PC-9 (cell line): ENCODE measurements around the gene DEPP1. TPM values are rescaled to one million over a fixed set of nuclear protein-coding genes. Genes with fewer than 3 reads are reported as not detected.
A peak's percentile ranks its signal among the peaks of the same experiment; 100 is the strongest.

Source experiments
- BruUV-seq: library from RNA; stranded (reverse); fragments of 400-500 nt; replicated peaks from 2 replicates; lab custom pipeline; 2021; lab: Mats Ljungman, UMichigan
- CTCF ChIA-PET: fragments of 300-600 bp; sonication (Branson Sonifier 250); formaldehyde crosslinking; loops from one replicate; lab custom pipeline; 2022; ENCODE audit warnings: antibody characterized with exemption; lab: Charles Lee
- POLR2A ChIA-PET: fragments of 300-600 bp; sonication (Branson Sonifier 250); formaldehyde crosslinking; loops from one replicate; lab custom pipeline; 2022; ENCODE audit warnings: antibody characterized with exemption; ENCODE audit not compliant: unreplicated experiment; lab: Charles Lee
- DNase-seq, 2 experiments: peaks; one replicate each; pipeline versions ENCODE4 v3.0.0 to v3.0.0-alpha.2; 2015 to 2022; ENCODE audit warnings: mixed read lengths in 1 of 2
- H2AFZ ChIP-seq: fragments of 200-600 bp; sonication (generic); 2 replicates; pipeline ENCODE4 v1.8.1; 2017; ENCODE audit warnings: antibody characterized with exemption
- H3F3A ChIP-seq: fragments of 200-600 bp; sonication (generic); 2 replicates; pipeline ENCODE4 v1.8.1; 2017; ENCODE audit warnings: antibody characterized with exemption, mild to moderate bottlenecking, low read depth; ENCODE audit not compliant: insufficient read depth
- H3K27ac ChIP-seq: fragments of 200-600 bp; sonication (generic); 2 replicates; pipeline ENCODE4 v1.6.1; 2016; ENCODE audit warnings: mixed run types
- H3K27me3 ChIP-seq: fragments of 200-600 bp; sonication (generic); 2 replicates; pipeline ENCODE4 v1.6.1; 2016; ENCODE audit warnings: low read depth, mixed run types; ENCODE audit not compliant: insufficient read depth
- H3K36me3 ChIP-seq: fragments of 200-600 bp; sonication (generic); 2 replicates; pipeline ENCODE4 v1.6.1; 2016; ENCODE audit warnings: low read depth, mixed run types
- H3K4me1 ChIP-seq: fragments of 200-600 bp; sonication (generic); replicated peaks from 2 replicates; pipeline ENCODE4 v1.6.1; 2016; ENCODE audit warnings: mixed run types; ENCODE audit not compliant: insufficient read depth
- H3K4me2 ChIP-seq: fragments of 200-600 bp; sonication (generic); 2 replicates; pipeline ENCODE4 v1.6.1; 2017; ENCODE audit warnings: mixed run types
- H3K4me3 ChIP-seq: fragments of 200-600 bp; sonication (generic); 2 replicates; pipeline ENCODE4 v1.6.1; 2016; ENCODE audit warnings: mixed run types
- H3K79me2 ChIP-seq: fragments of 200-600 bp; sonication (generic); 2 replicates; pipeline ENCODE4 v1.6.1; 2017; ENCODE audit warnings: low read depth, mixed run types
- H3K9me2 ChIP-seq: fragments of 200-600 bp; sonication (generic); 2 replicates; pipeline ENCODE4 v1.8.1; 2017; ENCODE audit warnings: mild to moderate bottlenecking; ENCODE audit not compliant: insufficient read depth
- H3K9me3 ChIP-seq: fragments of 200-600 bp; sonication (generic); 2 replicates; pipeline ENCODE4 v1.8.1; 2016; ENCODE audit warnings: low read depth; ENCODE audit not compliant: insufficient read depth
- H4K20me1 ChIP-seq: fragments of 200-600 bp; sonication (generic); 2 replicates; pipeline ENCODE4 v1.8.1; 2017; ENCODE audit not compliant: insufficient read depth
- CTCF ChIP-seq: fragments of 200-600 bp; sonication (generic); conservative IDR thresholded peaks from 2 replicates; pipeline ENCODE4 v1.6.1; 2017; ENCODE audit warnings: mixed run types, antibody characterized with exemption, mild to moderate bottlenecking, moderate library complexity
- EZH2 ChIP-seq: fragments of 200-600 bp; sonication (generic); IDR thresholded peaks from 2 replicates; pipeline ENCODE4 v1.8.0; 2017; ENCODE audit warnings: antibody characterized with exemption, low read depth
- intact Hi-C: fragments of 100-400 bp; cut with micrococcal nuclease; formaldehyde crosslinking; loops from one replicate; pipeline ENCODE4 v1.10.0; 2022; ENCODE audit not compliant: unreplicated experiment
- total RNA-seq: library from RNA; stranded (reverse); gene quantifications from 2 replicates; pipeline ENCODE4 v1.2.3, GENCODE V29; 2021

Gene DEPP1
- total RNA-seq, 1 experiment from 2014 or later = 13.2 TPM

- no peaks in the 10 kb centered on the region for H3K27me3 ChIP-seq
- H2AFZ ChIP-seq = peak overlapping the region; percentile 53; the same call in 1 of the 2 replicates
- no peaks in the 10 kb centered on the region for H3K9me3 ChIP-seq
- peaks cover 48% of the 10 kb centered on the region for H3K4me1 ChIP-seq
- ChIA-PET CTCF (interaction anchor here (0.8 kb wide), 1 partner anchor 19 kb away, joined by 5 read pairs; no protein-coding TSS in a partner anchor), POLR2A (interaction anchor here (1.0 kb wide), 1 partner anchor 14 kb away, joined by 10 read pairs; no protein-coding TSS in a partner anchor)
- no peaks in the 10 kb centered on the region for H3K36me3 ChIP-seq
- no peaks in the 10 kb centered on the region for H3K9me2 ChIP-seq
- peak overlapping the region; percentile 84 for H3K27ac ChIP-seq
- H3K4me2 ChIP-seq = peak overlapping the region; percentile 58
- H4K20me1 ChIP-seq = no peaks in the 10 kb centered on the region
- H3K4me3 ChIP-seq = no peak overlapping the region
- intact Hi-C loops = no loop called here
- H3K79me2 ChIP-seq = no peaks in the 10 kb centered on the region
- DNase-seq = no peak
- H3F3A ChIP-seq = peaks cover 32% of the 10 kb centered on the region
- BruUV-seq = no TSS peak
- TF ChIP-seq CTCF (no peak), EZH2 (no peak)
These were observed 16.3 kb upstream of the DEPP1 start for GRCh38 chr10:44994752-44995530.

GRCh38 chr10:44993922-44994751 lies 15.5 kb upstream of the DEPP1 start:
- H3K36me3 ChIP-seq = no peaks in the 10 kb centered on the region
- ChIA-PET POLR2A (interaction anchor here (1.0 kb wide), 1 partner anchor 13 kb away, joined by 10 read pairs; no protein-coding TSS in a partner anchor), CTCF (no interaction called here)
- H3K27me3 ChIP-seq = no peaks in the 10 kb centered on the region
- H3K9me3 ChIP-seq = no peaks in the 10 kb centered on the region
- intact Hi-C loops = no loop called here
- no peak overlapping the region for H3K4me3 ChIP-seq
- H3K4me1 ChIP-seq = peaks cover 46% of the 10 kb centered on the region
- H3F3A ChIP-seq = peaks cover 32% of the 10 kb centered on the region
- no TSS peak for BruUV-seq
- no peak overlapping the region for H2AFZ ChIP-seq
- TF ChIP-seq EZH2 (no peak), CTCF (no peak)
- no peaks in the 10 kb centered on the region for H3K9me2 ChIP-seq
- H3K27ac ChIP-seq = peak overlapping the region; percentile 84
- H3K79me2 ChIP-seq = no peaks in the 10 kb centered on the region
- DNase-seq = peak in 1 of 2 experiments; percentile 59
- peak overlapping the region; percentile 58 for H3K4me2 ChIP-seq
- H4K20me1 ChIP-seq = no peaks in the 10 kb centered on the region

- no peaks in the 10 kb centered on the region for H3K36me3 ChIP-seq
- no peak for DNase-seq
- H3K4me2 ChIP-seq = peak overlapping the region; percentile 58
- no peaks in the 10 kb centered on the region for H3K27me3 ChIP-seq
- no peak overlapping the region for H3K4me3 ChIP-seq
- BruUV-seq = no TSS peak
- peaks cover 32% of the 10 kb centered on the region for H3F3A ChIP-seq
- ChIA-PET POLR2A (no interaction called here), CTCF (no interaction called here)
- no peaks in the 10 kb centered on the region for H4K20me1 ChIP-seq
- peaks cover 46% of the 10 kb centered on the region for H3K4me1 ChIP-seq
- no peaks in the 10 kb centered on the region for H3K9me3 ChIP-seq
- no peak for TF ChIP-seq CTCF
- H3K79me2 ChIP-seq = no peaks in the 10 kb centered on the region
- no peak overlapping the region for H2AFZ ChIP-seq
- intact Hi-C loops = no loop called here
- H3K9me2 ChIP-seq = no peaks in the 10 kb centered on the region
- H3K27ac ChIP-seq = peak overlapping the region; percentile 84
These were observed 14.8 kb upstream of the DEPP1 start for GRCh38 chr10:44993226-44993921.
